Measurements from ENCODE around the gene UXT. TPM values are rescaled to one million over a fixed set of nuclear protein-coding genes. Genes with fewer than 3 reads are reported as not detected.

Gene UXT
- polyA plus RNA-seq, 3 donors: 134 to 213 (median 174) TPM

GRCh38 chrX:47661539-47661938, 2.6 kb upstream of the UXT start:
- peaks cover 12% of the 10 kb centered on the region in 2 donors for H3K36me3 ChIP-seq (replicated peaks in 1 of 2; ENCODE audit: control insufficient read depth in 1 of 2, insufficient read depth in 2 of 2, low read length in 2 of 2)
- intact Hi-C loops (cut with micrococcal nuclease): no loop called here
- DNase-seq: no peak
- H3K36me3 Mint-ChIP-seq: peaks cover 8 to 9% of the 10 kb centered on the region in 2 donors
- no peak overlapping the region for H2AFZ ChIP-seq (ENCODE audit: insufficient read depth, low read depth, low read length, poor library complexity, severe bottlenecking)
- H3K4me1 ChIP-seq (ENCODE audit: control insufficient read depth in 1 of 2, insufficient read depth in 2 of 2, low read length in 2 of 2): peaks cover 9 to 12% of the 10 kb centered on the region in 2 donors
- TF ChIP-seq CTCF (IDR thresholded peaks at IDR 0.05): no peak
- no peak overlapping the region for H3K27ac Mint-ChIP-seq
- no peaks in the 10 kb centered on the region for H3K27me3 ChIP-seq (ENCODE audit: control insufficient read depth in 2 of 2, insufficient read depth in 2 of 2, low read length in 2 of 2)
- H3K79me2 ChIP-seq (ENCODE audit: insufficient read depth, low read length): peaks cover 11% of the 10 kb centered on the region
- H3K9me3 Mint-ChIP-seq: peaks cover 0 to 10% (median 6%) of the 10 kb centered on the region in 7 donors
- no peaks in the 10 kb centered on the region for H3K9me3 ChIP-seq (replicated peaks in 1 of 2; ENCODE audit: control insufficient read depth in 1 of 2, insufficient read depth in 1 of 2, low read length in 2 of 2)
- H3K9ac ChIP-seq (ENCODE audit: insufficient read depth, low read length, poor library complexity, severe bottlenecking): no peak overlapping the region
- no peak overlapping the region for H3K4me3 ChIP-seq (replicated peaks in 1 of 3; ENCODE audit: low read depth in 2 of 3, low read length in 3 of 3)
- H3K4me3 Mint-ChIP-seq: no peak overlapping the region
- peaks cover 15% of the 10 kb centered on the region for H3K4me1 Mint-ChIP-seq
- H3K4me2 ChIP-seq (replicated peaks; ENCODE audit: extremely low read depth, low read length, poor library complexity, severe bottlenecking): no peak overlapping the region
- H4K20me1 ChIP-seq (ENCODE audit: insufficient read depth, low read length): peaks cover 3% of the 10 kb centered on the region
- peaks cover 0 to 7% (median 2%) of the 10 kb centered on the region in 3 donors for H3K27me3 Mint-ChIP-seq (ENCODE audit: low read depth in 3 of 3)
- 100% methylated on average over 2 of the region's 7 CpGs for WGBS (ENCODE audit: insufficient coverage)
- no peak overlapping the region for H3K27ac ChIP-seq (ENCODE audit: low read depth in 1 of 2, low read length in 2 of 2)

GRCh38 chrX:47659421-47659726, 394 bp upstream of the UXT start:
- 17% methylated on average over 6 of the region's 8 CpGs for WGBS (ENCODE audit: insufficient coverage)
- intact Hi-C loops (cut with micrococcal nuclease): loop anchor here in 1 of 2 donors (10.0 kb wide), 1 partner anchor 175 kb away; the partner anchor contains the start of gene ZNF81
- Mint-ChIP-seq H3K4me1 (peaks cover 15% of the 10 kb centered on the region), H3K4me3 (peak overlapping the region; percentile 85 to 93), H3K36me3 (peaks cover 21 to 23% of the 10 kb centered on the region in 2 donors), H3K9me3 (peaks cover 0 to 10% (median 6%) of the 10 kb centered on the region in 7 donors), H3K27me3 (ENCODE audit: low read depth in 3 of 3) (peaks cover 0 to 6% (median 0%) of the 10 kb centered on the region in 3 donors), H3K27ac (peak overlapping the region; percentile 97 to 99 (median 99))
- no peaks in the 10 kb centered on the region for H3K9me3 ChIP-seq (replicated peaks in 1 of 2; ENCODE audit: control insufficient read depth in 1 of 2, insufficient read depth in 1 of 2, low read length in 2 of 2)
- peaks cover 14% of the 10 kb centered on the region for H3K79me2 ChIP-seq (ENCODE audit: insufficient read depth, low read length)
- no peaks in the 10 kb centered on the region for H3K27me3 ChIP-seq (ENCODE audit: control insufficient read depth in 2 of 2, insufficient read depth in 2 of 2, low read length in 2 of 2)
- TF ChIP-seq CTCF (IDR thresholded peaks at IDR 0.05): no peak
- H3K9ac ChIP-seq (ENCODE audit: insufficient read depth, low read length, poor library complexity, severe bottlenecking): peak overlapping the region; percentile 90
- peak overlapping the region; percentile 93 to 96 for H3K27ac ChIP-seq (ENCODE audit: low read depth in 1 of 2, low read length in 2 of 2)
- peaks cover 3% of the 10 kb centered on the region for H4K20me1 ChIP-seq (ENCODE audit: insufficient read depth, low read length)
- peak overlapping the region; percentile 62 to 72 (median 66) for H3K4me3 ChIP-seq (replicated peaks in 1 of 3; ENCODE audit: low read depth in 2 of 3, low read length in 3 of 3)
- H2AFZ ChIP-seq (ENCODE audit: insufficient read depth, low read depth, low read length, poor library complexity, severe bottlenecking): peak overlapping the region; percentile 49
- peaks cover 9 to 12% of the 10 kb centered on the region in 2 donors for H3K4me1 ChIP-seq (ENCODE audit: control insufficient read depth in 1 of 2, insufficient read depth in 2 of 2, low read length in 2 of 2)
- DNase-seq: no peak
- H3K4me2 ChIP-seq (replicated peaks; ENCODE audit: extremely low read depth, low read length, poor library complexity, severe bottlenecking): peak overlapping the region; percentile 71
- H3K36me3 ChIP-seq (replicated peaks in 1 of 2; ENCODE audit: control insufficient read depth in 1 of 2, insufficient read depth in 2 of 2, low read length in 2 of 2): peaks cover 27 to 33% of the 10 kb centered on the region in 2 donors

Data from CD14-positive monocyte (primary cell).